HG03520 (cell line): ENCODE data around the gene ULK3.

Experiments
- ATAC-seq: cut with Tn5 transposase; IDR thresholded peaks from one replicate; pipeline ENCODE4 v1.9.1; 2021; ENCODE audit warnings: mild to moderate bottlenecking, moderate library complexity; ENCODE audit not compliant: unreplicated experiment

The ULK3 gene

DNA sequence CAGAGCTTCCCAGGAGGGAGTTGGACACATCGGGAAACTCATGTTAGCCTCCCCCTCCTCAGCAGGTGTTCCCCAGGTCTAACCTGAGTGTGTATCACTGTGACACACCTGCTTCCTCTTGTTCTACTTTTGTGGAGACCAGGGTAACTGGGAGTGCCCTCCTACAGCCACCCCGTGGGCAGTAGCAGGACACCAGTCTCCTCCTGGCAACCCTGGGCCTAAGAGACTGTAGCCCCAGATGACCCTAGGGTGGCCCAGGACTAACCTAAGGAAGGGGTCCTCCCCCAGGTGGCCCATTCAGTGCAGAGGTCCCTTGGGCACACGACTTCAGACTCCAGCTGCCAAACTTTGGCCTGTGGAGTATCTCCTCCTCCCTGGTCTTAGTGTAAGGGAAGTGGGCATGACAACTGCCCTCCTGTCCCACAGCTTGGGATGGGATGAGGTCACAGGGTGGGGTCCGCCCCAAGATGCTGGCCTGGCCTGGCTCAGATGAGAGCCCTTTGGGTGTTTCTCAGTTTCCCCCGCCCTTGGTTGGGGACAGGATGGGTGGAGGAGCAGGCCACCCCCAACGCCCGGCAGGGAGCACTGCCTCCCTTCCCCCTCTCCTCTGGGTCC lies 56.3 kb downstream of the ULK3 start:
- ATAC-seq = no peak
